ENCODE measurements around the gene CNN2. TPM values are rescaled to one million over a fixed set of nuclear protein-coding genes. Genes with fewer than 3 reads are reported as not detected.

Gene CNN2
- polyA plus RNA-seq, 1 donor from 2014 or later = 42.8 TPM

DNA sequence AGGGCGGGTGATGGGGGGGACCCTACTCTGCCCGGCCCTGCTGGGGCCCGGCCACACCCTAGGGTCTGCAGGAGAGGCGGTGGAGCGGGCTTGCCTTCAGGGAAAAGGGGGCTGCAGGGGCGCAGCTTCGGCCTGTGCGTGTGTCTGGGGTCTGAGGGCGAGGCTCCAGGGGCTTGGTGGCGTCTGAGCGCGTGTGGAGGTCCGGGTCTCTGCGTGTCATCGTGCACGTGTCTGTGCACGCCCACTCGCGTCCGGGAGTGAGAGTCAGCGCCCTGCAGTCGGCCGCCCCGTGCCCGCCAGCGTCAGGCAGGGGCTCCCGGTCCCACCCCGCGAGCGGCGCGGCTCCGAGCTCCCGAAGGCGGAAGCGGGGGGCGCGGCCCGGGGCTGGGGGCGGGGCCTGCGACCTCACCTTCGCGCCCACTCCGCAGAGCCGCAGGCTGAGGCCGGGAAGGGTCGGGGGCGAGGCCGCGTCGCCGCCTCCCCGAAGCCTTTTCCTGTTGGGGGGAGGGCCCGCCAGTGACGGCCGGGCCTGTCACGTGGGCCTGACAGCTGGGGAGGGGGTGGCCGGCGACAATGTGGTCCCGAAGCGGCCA, 40.4 kb downstream of the CNN2 start, which contains the start of gene ARHGAP45:
ARHGAP45 (plus strand) TSS at position 420 of the 593 bp plus-strand sequence. CDS start 239 bp downstream, outside the sequence.
- Histone ChIP-seq H3K4me3 (ENCODE audit: low read length) (no peak within 1 kb of the TSS), H3K27ac (ENCODE audit: low read length) (no peak within 1 kb of the TSS), H3K27me3 (ENCODE audit: insufficient read depth, low read depth, low read length) (peaks cover 45% of the 10 kb centered on the region), H2AFZ (ENCODE audit: low read depth, low read length) (no peak within 1 kb of the TSS), H3K36me3 (ENCODE audit: insufficient read depth, low read length) (no peaks in the 10 kb centered on the region), H3F3A (ENCODE audit: insufficient read depth, low read length, poor library complexity, severe bottlenecking) (no peaks in the 10 kb centered on the region), H3K9ac (ENCODE audit: low read length) (no peak within 1 kb of the TSS), H3K9me3 (ENCODE audit: low read length) (no peaks in the 10 kb centered on the region), H4K20me1 (ENCODE audit: insufficient read depth) (no peaks in the 10 kb centered on the region), H3K79me2 (replicated peaks; ENCODE audit: insufficient read depth, low read length) (no peaks in the 10 kb centered on the region), H3K4me2 (ENCODE audit: low read length) (no peak within 1 kb of the TSS), H3K9me2 (ENCODE audit: insufficient read depth, low read length) (no peaks in the 10 kb centered on the region)
- TF ChIP-seq RAD21 (conservative IDR thresholded peaks at IDR 0.05) (no peak), EZH2 (IDR thresholded peaks at IDR 0.05; ENCODE audit: borderline replicate concordance, insufficient read depth, low read length, poor library complexity, severe bottlenecking) (no peak), SMC3 (conservative IDR thresholded peaks at IDR 0.05; ENCODE audit: poor library complexity) (no peak), MXI1 (conservative IDR thresholded peaks at IDR 0.05; ENCODE audit: poor library complexity, severe bottlenecking) (no peak), POLR2AphosphoS5 (IDR thresholded peaks at IDR 0.05) (no peak)
- TF ChIP-seq, protein P1, sequence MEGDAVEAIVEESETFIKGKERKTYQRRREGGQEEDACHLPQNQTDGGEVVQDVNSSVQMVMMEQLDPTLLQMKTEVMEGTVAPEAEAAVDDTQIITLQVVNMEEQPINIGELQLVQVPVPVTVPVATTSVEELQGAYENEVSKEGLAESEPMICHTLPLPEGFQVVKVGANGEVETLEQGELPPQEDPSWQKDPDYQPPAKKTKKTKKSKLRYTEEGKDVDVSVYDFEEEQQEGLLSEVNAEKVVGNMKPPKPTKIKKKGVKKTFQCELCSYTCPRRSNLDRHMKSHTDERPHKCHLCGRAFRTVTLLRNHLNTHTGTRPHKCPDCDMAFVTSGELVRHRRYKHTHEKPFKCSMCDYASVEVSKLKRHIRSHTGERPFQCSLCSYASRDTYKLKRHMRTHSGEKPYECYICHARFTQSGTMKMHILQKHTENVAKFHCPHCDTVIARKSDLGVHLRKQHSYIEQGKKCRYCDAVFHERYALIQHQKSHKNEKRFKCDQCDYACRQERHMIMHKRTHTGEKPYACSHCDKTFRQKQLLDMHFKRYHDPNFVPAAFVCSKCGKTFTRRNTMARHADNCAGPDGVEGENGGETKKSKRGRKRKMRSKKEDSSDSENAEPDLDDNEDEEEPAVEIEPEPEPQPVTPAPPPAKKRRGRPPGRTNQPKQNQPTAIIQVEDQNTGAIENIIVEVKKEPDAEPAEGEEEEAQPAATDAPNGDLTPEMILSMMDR (IDR thresholded peaks at IDR 0.05; ENCODE audit: poor library complexity, severe bottlenecking) = no peak
- TF ChIP-seq, protein P2, sequence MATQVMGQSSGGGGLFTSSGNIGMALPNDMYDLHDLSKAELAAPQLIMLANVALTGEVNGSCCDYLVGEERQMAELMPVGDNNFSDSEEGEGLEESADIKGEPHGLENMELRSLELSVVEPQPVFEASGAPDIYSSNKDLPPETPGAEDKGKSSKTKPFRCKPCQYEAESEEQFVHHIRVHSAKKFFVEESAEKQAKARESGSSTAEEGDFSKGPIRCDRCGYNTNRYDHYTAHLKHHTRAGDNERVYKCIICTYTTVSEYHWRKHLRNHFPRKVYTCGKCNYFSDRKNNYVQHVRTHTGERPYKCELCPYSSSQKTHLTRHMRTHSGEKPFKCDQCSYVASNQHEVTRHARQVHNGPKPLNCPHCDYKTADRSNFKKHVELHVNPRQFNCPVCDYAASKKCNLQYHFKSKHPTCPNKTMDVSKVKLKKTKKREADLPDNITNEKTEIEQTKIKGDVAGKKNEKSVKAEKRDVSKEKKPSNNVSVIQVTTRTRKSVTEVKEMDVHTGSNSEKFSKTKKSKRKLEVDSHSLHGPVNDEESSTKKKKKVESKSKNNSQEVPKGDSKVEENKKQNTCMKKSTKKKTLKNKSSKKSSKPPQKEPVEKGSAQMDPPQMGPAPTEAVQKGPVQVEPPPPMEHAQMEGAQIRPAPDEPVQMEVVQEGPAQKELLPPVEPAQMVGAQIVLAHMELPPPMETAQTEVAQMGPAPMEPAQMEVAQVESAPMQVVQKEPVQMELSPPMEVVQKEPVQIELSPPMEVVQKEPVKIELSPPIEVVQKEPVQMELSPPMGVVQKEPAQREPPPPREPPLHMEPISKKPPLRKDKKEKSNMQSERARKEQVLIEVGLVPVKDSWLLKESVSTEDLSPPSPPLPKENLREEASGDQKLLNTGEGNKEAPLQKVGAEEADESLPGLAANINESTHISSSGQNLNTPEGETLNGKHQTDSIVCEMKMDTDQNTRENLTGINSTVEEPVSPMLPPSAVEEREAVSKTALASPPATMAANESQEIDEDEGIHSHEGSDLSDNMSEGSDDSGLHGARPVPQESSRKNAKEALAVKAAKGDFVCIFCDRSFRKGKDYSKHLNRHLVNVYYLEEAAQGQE (IDR thresholded peaks at IDR 0.05; ENCODE audit: borderline replicate concordance) = no peak

DNA sequence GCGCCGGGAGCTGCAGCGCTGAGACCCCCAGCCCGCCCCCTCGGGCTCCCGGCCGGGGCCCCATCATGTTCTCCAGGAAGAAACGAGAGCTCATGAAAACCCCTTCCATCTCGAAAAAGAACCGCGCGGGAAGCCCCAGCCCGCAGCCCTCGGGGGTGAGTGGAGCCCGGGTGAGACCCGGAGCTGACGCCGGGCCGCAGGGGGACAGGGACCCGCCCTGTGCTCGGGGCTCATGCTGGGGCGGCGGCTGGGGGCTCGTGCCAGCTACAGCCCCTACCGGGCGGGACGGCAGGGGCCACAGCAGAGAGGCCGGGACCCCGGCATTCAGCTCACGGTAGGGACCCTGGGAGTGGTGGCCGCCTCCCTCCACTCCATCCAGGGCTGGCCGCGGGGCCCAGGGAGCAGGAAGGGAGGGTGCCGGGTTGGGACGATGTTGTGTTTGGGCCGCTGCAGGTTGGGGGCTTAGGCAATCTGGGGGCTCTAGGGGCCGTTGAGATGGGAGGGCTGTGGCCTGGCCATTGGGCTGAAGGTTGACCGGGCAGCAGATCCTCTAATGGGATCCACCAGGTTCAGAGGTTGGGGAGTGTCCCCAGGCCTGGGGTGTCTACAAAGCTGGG, 41.0 kb downstream of the CNN2 start:
- TF ChIP-seq, protein P2 (IDR thresholded peaks at IDR 0.05; ENCODE audit: borderline replicate concordance) = no peak
- no peak for TF ChIP-seq EZH2 (IDR thresholded peaks at IDR 0.05; ENCODE audit: borderline replicate concordance, insufficient read depth, low read length, poor library complexity, severe bottlenecking)
- no peak for TF ChIP-seq TAF1 (IDR thresholded peaks at IDR 0.05; ENCODE audit: low read depth)
- TF ChIP-seq POLR2AphosphoS5 (IDR thresholded peaks at IDR 0.05) = no peak
- no peak for TF ChIP-seq MXI1 (conservative IDR thresholded peaks at IDR 0.05; ENCODE audit: poor library complexity, severe bottlenecking)
- TF ChIP-seq, protein P1 (IDR thresholded peaks at IDR 0.05; ENCODE audit: poor library complexity, severe bottlenecking) = no peak
- no peak for TF ChIP-seq EP300 (conservative IDR thresholded peaks at IDR 0.05; ENCODE audit: poor library complexity, severe bottlenecking)
- TF ChIP-seq RAD21 (conservative IDR thresholded peaks at IDR 0.05) = no peak
- no peak for TF ChIP-seq SMC3 (conservative IDR thresholded peaks at IDR 0.05; ENCODE audit: poor library complexity)
- Histone ChIP-seq H3K9me2 (ENCODE audit: insufficient read depth, low read length) (no peaks in the 10 kb centered on the region), H3K27ac (ENCODE audit: low read length) (no peak overlapping the region), H2AFZ (ENCODE audit: low read depth, low read length) (no peak overlapping the region), H3F3A (ENCODE audit: insufficient read depth, low read length, poor library complexity, severe bottlenecking) (no peaks in the 10 kb centered on the region), H3K9ac (ENCODE audit: low read length) (no peak overlapping the region), H3K27me3 (ENCODE audit: insufficient read depth, low read depth, low read length) (peaks cover 51% of the 10 kb centered on the region), H3K79me2 (replicated peaks; ENCODE audit: insufficient read depth, low read length) (no peaks in the 10 kb centered on the region), H3K4me3 (ENCODE audit: low read length) (no peak overlapping the region), H4K20me1 (ENCODE audit: insufficient read depth) (no peaks in the 10 kb centered on the region), H3K36me3 (ENCODE audit: insufficient read depth, low read length) (no peaks in the 10 kb centered on the region), H3K9me3 (ENCODE audit: low read length) (no peaks in the 10 kb centered on the region), H3K4me2 (ENCODE audit: low read length) (no peak overlapping the region)

All from neural cell (in vitro differentiated cells).